Trophoblast cell (in vitro differentiated cells and primary cell): ENCODE measurements around the gene TNKS2.

Experiments used
- DNase-seq, 2 donors: peaks; one replicate each; pipeline ENCODE4 v3.0.0-alpha.2; 2016
- H2AFZ ChIP-seq: 2 replicates; pipeline ENCODE4 v1.6.1; 2013; ENCODE audit warnings: low read length, moderate library complexity, mild to moderate bottlenecking; ENCODE audit not compliant: insufficient read depth, poor library complexity
- H2AK5ac ChIP-seq: 2 replicates; pipeline ENCODE4 v1.6.1; 2013; ENCODE audit warnings: mild to moderate bottlenecking, low read length
- H2BK120ac ChIP-seq: 2 replicates; pipeline ENCODE4 v1.6.1; 2013; ENCODE audit warnings: low read length, mild to moderate bottlenecking, moderate library complexity; ENCODE audit not compliant: insufficient read depth, poor library complexity
- H2BK12ac ChIP-seq: 2 replicates; pipeline ENCODE4 v1.6.1; 2013; ENCODE audit warnings: mild to moderate bottlenecking, low read length, moderate library complexity
- H2BK5ac ChIP-seq: 2 replicates; pipeline ENCODE4 v1.6.1; 2013; ENCODE audit warnings: low read length, low read depth, moderate library complexity, mild to moderate bottlenecking; ENCODE audit not compliant: poor library complexity
- H3K14ac ChIP-seq: 2 replicates; pipeline ENCODE4 v1.6.1; 2013; ENCODE audit warnings: mild to moderate bottlenecking, low read length
- H3K18ac ChIP-seq: 2 replicates; pipeline ENCODE4 v1.6.1; 2013; ENCODE audit warnings: mild to moderate bottlenecking, low read length
- H3K23ac ChIP-seq: 2 replicates; pipeline ENCODE4 v1.6.1; 2013; ENCODE audit warnings: low read length
- H3K27ac ChIP-seq: 2 replicates; pipeline ENCODE4 v1.5.1; 2013; ENCODE audit warnings: low read depth, mild to moderate bottlenecking, inconsistent platforms, low read length, moderate library complexity
- H3K27me3 ChIP-seq: 2 replicates; pipeline ENCODE4 v1.6.1; 2013; ENCODE audit warnings: inconsistent platforms, mild to moderate bottlenecking, low read length, moderate library complexity; ENCODE audit not compliant: insufficient read depth
- H3K36me3 ChIP-seq, 2 experiments: 1 replicate in 1 of 2; 2 replicates in 1 of 2; pipeline ENCODE4 v1.6.1; 2013; ENCODE audit warnings: low read length in 2 of 2, mild to moderate bottlenecking in 2 of 2, moderate library complexity in 1 of 2; ENCODE audit not compliant: insufficient read depth in 2 of 2, control insufficient read depth in 1 of 2
- H3K4ac ChIP-seq: 2 replicates; pipeline ENCODE4 v1.6.1; 2013; ENCODE audit warnings: low read depth, mild to moderate bottlenecking, low read length, moderate library complexity
- H3K4me1 ChIP-seq, 2 experiments: 1 replicate in 1 of 2; 2 replicates in 1 of 2; pipeline ENCODE4 v1.6.1; 2013; ENCODE audit warnings: low read length in 2 of 2, mild to moderate bottlenecking in 2 of 2, moderate library complexity in 1 of 2; ENCODE audit not compliant: insufficient read depth in 2 of 2, control insufficient read depth in 1 of 2
- H3K4me2 ChIP-seq: 2 replicates; pipeline ENCODE4 v1.6.1; 2013; ENCODE audit warnings: inconsistent platforms, mild to moderate bottlenecking, low read length, moderate library complexity
- H3K4me3 ChIP-seq: 2 replicates; pipeline ENCODE4 v1.5.1; 2013; ENCODE audit warnings: mild to moderate bottlenecking, low read depth, low read length, inconsistent platforms
- H3K79me1 ChIP-seq: one replicate; pipeline ENCODE4 v1.6.1; 2013; ENCODE audit warnings: low read length
- H3K79me2 ChIP-seq: 2 replicates; pipeline ENCODE4 v1.6.1; 2013; ENCODE audit warnings: low read length, mild to moderate bottlenecking; ENCODE audit not compliant: control insufficient read depth, insufficient read depth, poor library complexity
- H3K9ac ChIP-seq: 2 replicates; pipeline ENCODE4 v1.6.1; 2013; ENCODE audit warnings: mild to moderate bottlenecking, low read length
- H3K9me3 ChIP-seq: 2 replicates; pipeline ENCODE4 v1.6.1; 2013; ENCODE audit warnings: low read depth, mild to moderate bottlenecking, control low read depth, inconsistent platforms, low read length; ENCODE audit not compliant: insufficient read depth
- H4K12ac ChIP-seq: 2 replicates; pipeline ENCODE4 v1.6.1; 2013; ENCODE audit warnings: low read depth, mild to moderate bottlenecking, low read length, moderate library complexity
- H4K8ac ChIP-seq: 2 replicates; pipeline ENCODE4 v1.6.1; 2013; ENCODE audit warnings: low read depth, mild to moderate bottlenecking, low read length, moderate library complexity
- H4K91ac ChIP-seq: one replicate; pipeline ENCODE4 v1.6.1; 2013; ENCODE audit warnings: low read depth, mild to moderate bottlenecking, low read length, moderate library complexity
- WGBS: extraction: QIAGEN DNeasy Blood & Tissue Kit; methylation state at CpG from one replicate; pipeline ENCODE4 v1.1.7; 2013; ENCODE audit warnings: missing lambda C conversion rate; ENCODE audit not compliant: insufficient read length, insufficient coverage; ENCODE audit errors: extremely low coverage; 5-methylcytosine and 5-hydroxymethylcytosine counted together

Gene TNKS2

DNA sequence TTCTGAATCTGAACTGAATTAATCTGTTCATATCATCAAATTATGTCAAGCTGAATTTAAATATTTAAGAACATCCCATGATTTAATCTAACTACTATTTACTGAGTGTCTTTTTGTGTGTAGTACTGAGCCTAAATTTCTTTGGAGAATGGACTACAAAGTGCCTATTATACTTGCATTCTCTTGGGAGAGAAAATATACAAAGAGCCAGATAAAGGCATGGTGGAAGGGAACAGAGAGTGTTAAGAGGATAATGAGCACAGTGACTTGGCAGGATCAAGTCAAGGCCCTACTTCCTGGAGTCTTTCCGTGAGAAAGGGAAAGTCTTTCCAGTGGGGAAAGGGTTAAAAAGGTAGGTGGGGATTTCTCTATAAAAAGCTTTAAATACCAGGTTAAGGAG, 15.0 kb downstream of the TNKS2 start:
- H3K18ac ChIP-seq = no peak overlapping the region
- H2AK5ac ChIP-seq = no peak overlapping the region
- no peaks in the 10 kb centered on the region for H3K9me3 ChIP-seq
- H3K27ac ChIP-seq = no peak overlapping the region
- no peak overlapping the region for H2BK5ac ChIP-seq
- H3K4ac ChIP-seq = no peak overlapping the region
- no peak overlapping the region for H4K91ac ChIP-seq
- no peak overlapping the region for H2BK120ac ChIP-seq
- DNase-seq = no peak
- WGBS = no CpG with 5 or more reads among the region's 1 CpG
- H3K23ac ChIP-seq = no peak overlapping the region
- H3K4me1 ChIP-seq = no peaks in the 10 kb centered on the region
- H2AFZ ChIP-seq = no peak overlapping the region
- no peak overlapping the region for H3K14ac ChIP-seq
- no peak overlapping the region for H3K9ac ChIP-seq
- peaks cover 0 to 16% of the 10 kb centered on the region in 2 experiments for H3K36me3 ChIP-seq
- H3K79me2 ChIP-seq = no peaks in the 10 kb centered on the region
- no peak overlapping the region for H4K12ac ChIP-seq
- H4K8ac ChIP-seq = no peak overlapping the region
- no peak overlapping the region for H3K4me2 ChIP-seq
- H2BK12ac ChIP-seq = no peak overlapping the region
- no peaks in the 10 kb centered on the region for H3K27me3 ChIP-seq
- no peaks in the 10 kb centered on the region for H3K79me1 ChIP-seq
- H3K4me3 ChIP-seq = no peak overlapping the region

DNA sequence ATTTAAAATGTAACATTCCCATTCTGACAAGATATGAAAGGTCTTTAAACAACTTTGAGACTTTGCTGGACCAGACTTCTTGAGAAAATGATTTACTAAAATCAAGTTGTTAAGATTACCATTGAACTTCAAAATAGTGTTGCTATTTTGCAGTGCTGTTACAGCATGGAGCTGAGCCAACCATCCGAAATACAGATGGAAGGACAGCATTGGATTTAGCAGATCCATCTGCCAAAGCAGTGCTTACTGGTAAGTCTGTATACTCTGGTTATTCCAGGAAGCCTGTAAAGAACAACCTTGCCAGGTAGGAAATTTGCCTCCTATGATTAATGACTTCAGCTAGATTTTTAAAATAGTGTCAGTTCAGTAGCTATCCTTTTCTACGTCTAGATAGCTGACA, 18.8 kb downstream of the TNKS2 start:
- no peak overlapping the region for H2AK5ac ChIP-seq
- no peak overlapping the region for H3K4ac ChIP-seq
- no peak overlapping the region for H3K27ac ChIP-seq
- H3K4me2 ChIP-seq = no peak overlapping the region
- H4K12ac ChIP-seq = no peak overlapping the region
- no peak for DNase-seq
- H3K27me3 ChIP-seq = no peaks in the 10 kb centered on the region
- no peaks in the 10 kb centered on the region for H3K79me2 ChIP-seq
- H3K23ac ChIP-seq = no peak overlapping the region
- no peak overlapping the region for H2BK12ac ChIP-seq
- no peak overlapping the region for H3K18ac ChIP-seq
- H3K36me3 ChIP-seq = peaks cover 8 to 31% of the 10 kb centered on the region in 2 experiments
- no peaks in the 10 kb centered on the region for H3K9me3 ChIP-seq
- no peak overlapping the region for H4K91ac ChIP-seq
- no peaks in the 10 kb centered on the region for H3K79me1 ChIP-seq
- H3K14ac ChIP-seq = no peak overlapping the region
- no peak overlapping the region for H3K4me3 ChIP-seq
- H2BK5ac ChIP-seq = no peak overlapping the region
- H2BK120ac ChIP-seq = no peak overlapping the region
- H4K8ac ChIP-seq = no peak overlapping the region
- H3K9ac ChIP-seq = no peak overlapping the region
- no peaks in the 10 kb centered on the region for H3K4me1 ChIP-seq
- no CpG with 5 or more reads among the region's 2 CpGs for WGBS
- H2AFZ ChIP-seq = no peak overlapping the region

DNA sequence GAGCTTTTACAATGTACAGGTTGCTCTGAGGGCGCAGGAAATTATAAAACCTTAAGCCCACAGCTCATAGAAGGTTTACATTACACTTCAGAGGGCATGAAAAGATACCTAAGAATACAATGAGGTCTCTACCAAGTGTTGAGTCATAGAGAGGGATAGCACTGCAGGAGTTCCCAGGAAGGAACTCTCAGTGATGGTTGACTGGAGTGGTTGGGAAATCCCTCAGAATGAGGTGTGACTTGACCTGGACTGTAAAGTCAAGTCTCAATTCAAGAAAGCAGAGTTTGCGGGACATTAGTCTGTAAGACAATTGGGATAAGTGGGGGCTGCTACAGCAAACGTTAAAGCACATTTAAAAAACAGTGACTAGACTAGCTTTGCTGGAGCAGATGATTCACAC, 21.9 kb downstream of the TNKS2 start:
- Histone ChIP-seq H3K4me1 (no peaks in the 10 kb centered on the region), H3K27ac (no peak overlapping the region), H4K8ac (no peak overlapping the region), H3K4me2 (no peak overlapping the region), H2AFZ (no peak overlapping the region), H3K79me2 (no peaks in the 10 kb centered on the region), H2BK5ac (no peak overlapping the region), H3K4me3 (no peak overlapping the region), H4K91ac (no peak overlapping the region), H3K18ac (no peak overlapping the region), H3K23ac (no peak overlapping the region), H3K14ac (no peak overlapping the region), H3K9me3 (no peaks in the 10 kb centered on the region), H3K4ac (no peak overlapping the region), H3K9ac (no peak overlapping the region), H3K36me3 (peaks cover 21 to 34% of the 10 kb centered on the region in 2 experiments), H2AK5ac (no peak overlapping the region), H2BK120ac (no peak overlapping the region), H2BK12ac (no peak overlapping the region), H4K12ac (no peak overlapping the region), H3K79me1 (no peaks in the 10 kb centered on the region), H3K27me3 (no peaks in the 10 kb centered on the region)
- WGBS = no CpG with 5 or more reads among the region's 3 CpGs
- DNase-seq = no peak

DNA sequence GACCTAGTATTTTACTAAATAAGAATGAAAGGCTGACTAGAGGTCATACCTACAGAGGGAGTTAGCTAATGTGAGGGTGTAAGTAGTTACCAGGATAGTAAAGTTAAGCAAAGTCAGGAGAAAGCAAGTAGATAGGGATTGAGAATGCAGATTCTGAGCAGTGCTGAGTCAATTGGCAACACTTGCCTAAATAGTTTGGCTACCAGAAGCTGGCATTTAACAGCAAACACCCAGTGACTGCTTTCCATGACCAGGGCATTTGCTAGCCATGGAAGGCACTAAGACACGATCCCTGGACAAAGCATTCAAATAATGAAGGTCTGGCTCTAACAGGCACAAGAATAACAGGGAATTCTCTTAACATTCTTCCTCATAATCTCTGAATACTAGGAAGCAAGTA, 25.9 kb downstream of the TNKS2 start:
- no peak overlapping the region for H2AFZ ChIP-seq
- no peak for DNase-seq
- H3K14ac ChIP-seq = no peak overlapping the region
- H3K4me1 ChIP-seq = no peaks in the 10 kb centered on the region
- no peak overlapping the region for H2BK12ac ChIP-seq
- no peak overlapping the region for H3K4me2 ChIP-seq
- no peak overlapping the region for H3K4me3 ChIP-seq
- H4K12ac ChIP-seq = no peak overlapping the region
- no peaks in the 10 kb centered on the region for H3K79me2 ChIP-seq
- no peak overlapping the region for H2BK5ac ChIP-seq
- H3K27me3 ChIP-seq = no peaks in the 10 kb centered on the region
- H3K9me3 ChIP-seq = no peaks in the 10 kb centered on the region
- H3K27ac ChIP-seq = no peak overlapping the region
- H2AK5ac ChIP-seq = no peak overlapping the region
- H4K91ac ChIP-seq = no peak overlapping the region
- H3K79me1 ChIP-seq = no peaks in the 10 kb centered on the region
- peaks cover 20 to 30% of the 10 kb centered on the region in 2 experiments for H3K36me3 ChIP-seq
- H3K4ac ChIP-seq = no peak overlapping the region
- WGBS = no CpG with 5 or more reads among the region's 1 CpG
- no peak overlapping the region for H3K18ac ChIP-seq
- no peak overlapping the region for H4K8ac ChIP-seq
- H2BK120ac ChIP-seq = no peak overlapping the region
- no peak overlapping the region for H3K9ac ChIP-seq
- H3K23ac ChIP-seq = no peak overlapping the region
